OCI-LY7 (cell line): ENCODE data around the gene TMEFF1.

Experiments used
- CTCF ChIP-seq: fragments of 200-600 bp; sonication (generic); conservative IDR thresholded peaks from 2 replicates; pipeline ENCODE4 v1.5.1; 2014; ENCODE audit warnings: mild to moderate bottlenecking, antibody characterized with exemption, low read length, moderate library complexity, mixed read lengths
- EZH2phosphoT487 ChIP-seq: fragments of 200-600 bp; sonication (generic); IDR thresholded peaks from 2 replicates; pipeline ENCODE4 v1.6.1; 2018; ENCODE audit warnings: low read depth, borderline replicate concordance, mild to moderate bottlenecking, mixed run types, antibody characterized with exemption, low read length, moderate library complexity, mixed read lengths

- TF ChIP-seq CTCF, result no peak
- no peak for TF ChIP-seq EZH2phosphoT487
Measured at GRCh38 chr9:100586093-100586492, 113.1 kb downstream of the TMEFF1 start.
